ENCODE data around the gene PSMD2.

The PSMD2 gene

DNA sequence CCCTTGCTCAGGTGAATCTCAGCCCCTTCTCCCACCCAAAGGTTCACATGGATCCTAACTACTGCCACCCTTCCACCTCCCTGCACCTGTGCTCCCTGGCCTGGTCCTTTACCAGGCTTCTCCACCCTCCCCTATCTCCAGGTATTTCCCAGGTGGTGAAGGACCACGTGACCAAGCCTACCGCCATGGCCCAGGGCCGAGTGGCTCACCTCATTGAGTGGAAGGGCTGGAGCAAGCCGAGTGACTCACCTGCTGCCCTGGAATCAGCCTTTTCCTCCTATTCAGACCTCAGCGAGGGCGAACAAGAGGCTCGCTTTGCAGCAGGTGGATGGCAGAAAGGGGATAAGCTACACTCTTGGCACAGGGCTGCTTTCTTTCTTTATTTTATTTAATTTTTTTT lies 42.9 kb downstream of the PSMD2 start:
- no peaks in the 10 kb centered on the region for H3K27me3 ChIP-seq (ENCODE audit: insufficient read depth, low read length)
- H3K9me3 ChIP-seq (ENCODE audit: low read length), result no peaks in the 10 kb centered on the region

DNA sequence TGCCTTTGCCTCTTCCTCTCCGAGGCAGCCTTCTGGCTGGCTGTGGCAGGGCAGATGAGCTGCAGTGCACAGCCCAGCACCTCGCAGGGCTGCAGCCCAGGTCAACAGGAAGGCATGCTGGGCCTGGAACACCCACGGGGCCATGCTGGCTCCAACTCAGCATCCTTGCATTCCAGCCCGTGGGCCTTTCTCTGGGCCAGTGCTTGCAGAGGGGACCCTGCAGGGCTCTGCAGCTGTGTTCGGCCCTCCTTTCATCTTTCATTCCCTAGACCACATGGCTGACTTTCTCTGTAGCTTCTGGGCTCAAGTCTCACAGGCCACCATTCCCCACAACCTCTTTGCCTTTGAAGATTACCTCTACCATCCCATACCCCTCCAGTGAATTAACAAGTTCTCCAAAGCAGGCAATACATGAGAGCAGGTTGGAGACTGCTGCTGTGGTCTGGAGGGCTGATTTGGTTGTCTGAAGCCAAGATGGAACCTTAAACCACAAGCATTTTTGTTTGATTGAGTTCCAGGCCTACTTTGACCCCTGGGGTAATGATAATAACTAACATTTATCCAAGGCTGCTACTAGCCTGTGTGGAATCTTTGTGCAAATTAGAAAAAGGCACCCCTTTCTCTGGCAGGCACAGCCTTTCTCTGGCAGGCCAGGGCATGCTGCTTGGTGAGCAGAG lies 44.3 kb downstream of the PSMD2 start:
- no peak overlapping the region for H2AFZ ChIP-seq (ENCODE audit: low read depth, low read length)
- H3K9me3 ChIP-seq (ENCODE audit: low read length), result no peaks in the 10 kb centered on the region
- no peak overlapping the region for H3K4me3 ChIP-seq (ENCODE audit: low read length)
- H3K36me3 ChIP-seq (ENCODE audit: insufficient read depth, low read length), result peaks cover 32% of the 10 kb centered on the region
- H3K4me1 ChIP-seq (ENCODE audit: insufficient read depth, low read length), result peaks cover 25% of the 10 kb centered on the region
- no peaks in the 10 kb centered on the region for H3K27me3 ChIP-seq (ENCODE audit: insufficient read depth, low read length)

More for the DNA sequence above, 42.9 kb downstream of the PSMD2 start:
- H3K4me3 ChIP-seq (ENCODE audit: low read length), result no peak overlapping the region
- H3K36me3 ChIP-seq (ENCODE audit: insufficient read depth, low read length), result peaks cover 29% of the 10 kb centered on the region
- H3K4me1 ChIP-seq (ENCODE audit: insufficient read depth, low read length), result peaks cover 38% of the 10 kb centered on the region
- H2AFZ ChIP-seq (ENCODE audit: low read depth, low read length), result no peak overlapping the region

DNA sequence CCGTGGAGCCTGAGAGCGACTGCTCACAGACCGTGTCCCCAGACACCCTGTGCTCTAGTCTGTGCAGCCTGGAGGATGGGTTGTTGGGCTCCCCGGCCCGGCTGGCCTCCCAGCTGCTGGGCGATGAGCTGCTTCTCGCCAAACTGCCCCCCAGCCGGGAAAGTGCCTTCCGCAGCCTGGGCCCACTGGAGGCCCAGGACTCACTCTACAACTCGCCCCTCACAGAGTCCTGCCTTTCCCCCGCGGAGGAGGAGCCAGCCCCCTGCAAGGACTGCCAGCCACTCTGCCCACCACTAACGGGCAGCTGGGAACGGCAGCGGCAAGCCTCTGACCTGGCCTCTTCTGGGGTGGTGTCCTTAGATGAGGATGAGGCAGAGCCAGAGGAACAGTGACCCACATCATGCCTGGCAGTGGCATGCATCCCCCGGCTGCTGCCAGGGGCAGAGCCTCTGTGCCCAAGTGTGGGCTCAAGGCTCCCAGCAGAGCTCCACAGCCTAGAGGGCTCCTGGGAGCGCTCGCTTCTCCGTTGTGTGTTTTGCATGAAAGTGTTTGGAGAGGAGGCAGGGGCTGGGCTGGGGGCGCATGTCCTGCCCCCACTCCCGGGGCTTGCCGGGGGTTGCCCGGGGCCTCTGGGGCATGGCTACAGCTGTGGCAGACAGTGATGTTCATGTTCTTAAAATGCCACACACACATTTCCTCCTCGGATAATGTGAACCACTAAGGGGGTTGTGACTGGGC lies 45.7 kb downstream of the PSMD2 start:
- Histone ChIP-seq H3K27me3 (ENCODE audit: insufficient read depth, low read length) (no peaks in the 10 kb centered on the region), H3K36me3 (ENCODE audit: insufficient read depth, low read length) (peaks cover 35% of the 10 kb centered on the region), H3K9me3 (ENCODE audit: low read length) (no peaks in the 10 kb centered on the region), H2AFZ (ENCODE audit: low read depth, low read length) (no peak overlapping the region), H3K4me3 (ENCODE audit: low read length) (no peak overlapping the region), H3K4me1 (ENCODE audit: insufficient read depth, low read length) (peaks cover 13% of the 10 kb centered on the region)

DNA sequence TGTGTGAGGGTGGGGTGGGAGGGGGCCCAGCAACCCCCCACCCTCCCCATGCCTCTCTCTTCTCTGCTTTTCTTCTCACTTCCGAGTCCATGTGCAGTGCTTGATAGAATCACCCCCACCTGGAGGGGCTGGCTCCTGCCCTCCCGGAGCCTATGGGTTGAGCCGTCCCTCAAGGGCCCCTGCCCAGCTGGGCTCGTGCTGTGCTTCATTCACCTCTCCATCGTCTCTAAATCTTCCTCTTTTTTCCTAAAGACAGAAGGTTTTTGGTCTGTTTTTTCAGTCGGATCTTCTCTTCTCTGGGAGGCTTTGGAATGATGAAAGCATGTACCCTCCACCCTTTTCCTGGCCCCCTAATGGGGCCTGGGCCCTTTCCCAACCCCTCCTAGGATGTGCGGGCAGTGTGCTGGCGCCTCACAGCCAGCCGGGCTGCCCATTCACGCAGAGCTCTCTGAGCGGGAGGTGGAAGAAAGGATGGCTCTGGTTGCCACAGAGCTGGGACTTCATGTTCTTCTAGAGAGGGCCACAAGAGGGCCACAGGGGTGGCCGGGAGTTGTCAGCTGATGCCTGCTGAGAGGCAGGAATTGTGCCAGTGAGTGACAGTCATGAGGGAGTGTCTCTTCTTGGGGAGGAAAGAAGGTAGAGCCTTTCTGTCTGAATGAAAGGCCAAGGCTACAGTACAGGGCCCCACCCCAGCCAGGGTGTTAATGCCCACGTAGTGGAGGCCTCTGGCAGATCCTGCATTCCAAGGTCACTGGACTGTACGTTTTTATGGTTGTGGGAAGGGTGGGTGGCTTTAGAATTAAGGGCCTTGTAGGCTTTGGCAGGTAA lies 46.5 kb downstream of the PSMD2 start:
- H3K4me1 ChIP-seq (ENCODE audit: insufficient read depth, low read length), result peaks cover 13% of the 10 kb centered on the region
- peaks cover 37% of the 10 kb centered on the region for H3K36me3 ChIP-seq (ENCODE audit: insufficient read depth, low read length)
- no peak overlapping the region for H2AFZ ChIP-seq (ENCODE audit: low read depth, low read length)
- no peaks in the 10 kb centered on the region for H3K27me3 ChIP-seq (ENCODE audit: insufficient read depth, low read length)
- no peaks in the 10 kb centered on the region for H3K9me3 ChIP-seq (ENCODE audit: low read length)
- no peak overlapping the region for H3K4me3 ChIP-seq (ENCODE audit: low read length)

DNA sequence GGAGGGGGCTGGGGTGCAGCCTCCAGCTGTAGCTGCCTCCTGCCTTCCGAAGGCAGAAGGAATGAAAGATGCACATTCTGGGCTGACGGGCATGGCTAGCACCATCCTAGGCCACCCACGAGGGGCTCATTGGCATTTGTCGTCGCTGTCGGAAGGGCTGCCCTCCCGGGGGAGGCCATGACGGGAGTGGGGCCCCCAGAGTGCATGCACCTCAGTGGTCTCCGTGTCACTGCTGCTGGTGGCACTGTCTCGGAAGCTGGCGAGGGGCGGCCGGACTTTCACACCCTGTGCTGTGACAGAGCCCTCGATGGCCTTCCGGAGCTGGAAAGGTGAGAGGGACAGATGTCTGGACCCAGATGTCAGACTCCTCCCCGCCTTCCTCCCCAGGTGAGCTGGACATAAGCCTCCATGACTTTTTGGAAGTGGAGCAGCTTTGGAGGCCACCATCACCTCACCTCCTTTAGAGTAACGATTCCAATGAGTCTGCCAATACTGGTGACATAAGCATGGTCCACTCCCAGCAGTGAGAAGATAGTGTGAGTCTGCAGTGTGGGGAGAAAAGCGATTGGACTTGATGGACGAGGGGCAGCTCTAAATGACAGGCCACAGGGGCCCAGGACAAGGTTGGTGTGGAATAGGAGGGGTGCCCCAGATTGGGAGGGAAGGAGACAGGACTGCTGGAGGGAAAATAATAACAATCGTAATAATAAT lies 47.6 kb downstream of the PSMD2 start:
- Histone ChIP-seq H3K27me3 (ENCODE audit: insufficient read depth, low read length) (no peaks in the 10 kb centered on the region), H3K4me3 (ENCODE audit: low read length) (no peak overlapping the region), H3K36me3 (ENCODE audit: insufficient read depth, low read length) (peaks cover 44% of the 10 kb centered on the region), H3K4me1 (ENCODE audit: insufficient read depth, low read length) (peaks cover 13% of the 10 kb centered on the region), H3K9me3 (ENCODE audit: low read length) (no peaks in the 10 kb centered on the region), H2AFZ (ENCODE audit: low read depth, low read length) (no peak overlapping the region)

DNA sequence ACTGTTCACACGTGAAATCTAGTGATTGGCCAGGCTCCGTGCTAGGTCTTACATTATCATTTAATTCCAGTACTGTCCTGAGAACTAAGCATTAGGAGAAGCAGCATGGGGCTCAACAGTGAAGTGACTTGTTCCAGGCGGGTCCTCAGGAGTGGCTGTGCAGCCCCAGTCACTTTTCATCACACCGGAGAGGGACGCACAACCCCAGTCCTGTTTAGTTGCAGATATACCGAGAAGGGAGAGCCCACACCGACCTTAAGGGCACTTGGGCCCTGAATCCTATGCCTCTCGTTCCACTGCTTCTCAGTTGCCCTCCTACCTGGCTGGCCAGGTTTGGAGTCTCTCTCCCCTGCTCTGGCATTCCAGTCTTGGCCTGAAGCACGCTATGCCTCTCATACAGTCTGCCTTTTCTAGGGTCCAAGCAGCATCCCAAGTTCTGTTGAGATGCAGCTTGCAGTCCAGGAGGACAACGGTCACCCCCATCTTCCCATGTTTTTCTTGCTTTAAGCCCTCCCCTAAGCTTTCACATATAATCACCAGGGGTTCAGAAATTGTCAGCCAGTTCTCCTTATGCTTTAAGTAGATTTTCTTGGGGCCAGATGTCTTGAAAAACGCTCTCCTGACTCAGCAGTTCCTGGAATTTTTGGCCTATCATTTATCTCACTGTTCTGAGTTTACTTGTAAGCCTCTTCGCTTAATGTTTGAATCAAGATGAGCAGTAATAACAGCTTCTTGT lies 48.4 kb downstream of the PSMD2 start:
- Histone ChIP-seq H3K4me3 (ENCODE audit: low read length) (no peak overlapping the region), H3K4me1 (ENCODE audit: insufficient read depth, low read length) (peaks cover 13% of the 10 kb centered on the region), H3K27me3 (ENCODE audit: insufficient read depth, low read length) (no peaks in the 10 kb centered on the region), H3K36me3 (ENCODE audit: insufficient read depth, low read length) (peaks cover 50% of the 10 kb centered on the region), H3K9me3 (ENCODE audit: low read length) (no peaks in the 10 kb centered on the region), H2AFZ (ENCODE audit: low read depth, low read length) (no peak overlapping the region)

DNA sequence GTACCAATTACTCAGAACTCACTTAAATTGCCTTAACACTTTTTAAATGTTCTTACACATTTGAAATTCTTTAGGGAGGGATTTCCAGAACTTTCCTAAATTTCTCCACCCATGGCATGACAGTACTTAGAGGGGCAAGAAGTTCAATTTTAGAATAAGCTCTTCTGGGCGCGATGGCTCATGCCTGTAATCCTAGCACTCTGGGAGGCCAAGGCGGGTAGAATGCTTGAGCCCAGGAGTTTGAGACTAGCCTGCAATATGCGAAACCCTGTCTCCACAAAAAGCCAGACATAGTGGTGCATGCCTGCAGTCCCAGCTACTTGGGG lies 49.0 kb downstream of the PSMD2 start:
- peaks cover 50% of the 10 kb centered on the region for H3K36me3 ChIP-seq (ENCODE audit: insufficient read depth, low read length)
- no peak overlapping the region for H3K4me3 ChIP-seq (ENCODE audit: low read length)
- peaks cover 13% of the 10 kb centered on the region for H3K4me1 ChIP-seq (ENCODE audit: insufficient read depth, low read length)
- H3K27me3 ChIP-seq (ENCODE audit: insufficient read depth, low read length), result no peaks in the 10 kb centered on the region
- no peak overlapping the region for H2AFZ ChIP-seq (ENCODE audit: low read depth, low read length)
- H3K9me3 ChIP-seq (ENCODE audit: low read length), result no peaks in the 10 kb centered on the region

DNA sequence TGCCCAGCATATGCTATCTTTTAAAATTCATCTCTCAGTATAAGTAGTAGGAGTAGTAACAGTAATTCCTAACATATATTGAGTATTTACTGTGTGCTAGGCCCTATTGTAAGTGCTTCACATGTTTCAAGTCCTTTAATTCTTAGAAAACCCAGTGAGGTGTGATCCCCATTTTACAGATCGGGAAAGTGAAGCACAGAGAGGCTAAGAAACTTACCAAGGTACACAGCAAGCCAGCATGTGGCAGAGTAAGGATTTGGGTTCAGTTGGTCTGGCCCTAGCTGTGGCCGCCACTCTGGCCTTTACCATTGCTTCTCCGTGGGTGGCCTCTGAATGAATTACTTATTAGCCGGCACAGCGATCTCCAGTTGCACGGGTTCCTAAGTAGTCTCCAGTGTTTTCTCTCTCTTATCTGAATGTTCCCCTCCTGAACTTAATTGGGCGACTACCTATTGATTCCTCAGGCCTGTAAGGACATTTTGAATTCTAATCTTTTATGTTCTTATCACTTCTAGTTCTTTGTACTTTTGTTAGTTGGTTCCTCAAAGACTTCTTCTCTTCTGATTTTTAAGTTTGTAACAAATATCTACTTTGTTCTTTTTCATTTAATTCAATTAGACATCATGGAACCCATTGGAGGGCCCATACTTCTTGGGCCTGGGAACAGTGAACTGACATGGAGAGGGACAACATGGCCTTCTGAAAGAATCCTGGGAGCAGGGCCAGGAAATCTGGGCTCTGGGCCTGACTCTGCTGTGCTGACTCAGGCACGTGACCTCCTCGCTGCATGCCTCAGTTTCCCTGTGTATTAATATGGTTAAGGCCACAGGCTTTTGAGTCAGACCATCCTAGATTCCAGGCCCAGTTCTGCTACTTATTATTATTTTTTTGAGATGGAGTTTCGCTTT lies 50.8 kb downstream of the PSMD2 start:
- no peak overlapping the region for H2AFZ ChIP-seq (ENCODE audit: low read depth, low read length)
- no peaks in the 10 kb centered on the region for H3K9me3 ChIP-seq (ENCODE audit: low read length)
- no peaks in the 10 kb centered on the region for H3K27me3 ChIP-seq (ENCODE audit: insufficient read depth, low read length)
- H3K4me3 ChIP-seq (ENCODE audit: low read length), result no peak overlapping the region
- H3K4me1 ChIP-seq (ENCODE audit: insufficient read depth, low read length), result peaks cover 10% of the 10 kb centered on the region
- H3K36me3 ChIP-seq (ENCODE audit: insufficient read depth, low read length), result peaks cover 56% of the 10 kb centered on the region

DNA sequence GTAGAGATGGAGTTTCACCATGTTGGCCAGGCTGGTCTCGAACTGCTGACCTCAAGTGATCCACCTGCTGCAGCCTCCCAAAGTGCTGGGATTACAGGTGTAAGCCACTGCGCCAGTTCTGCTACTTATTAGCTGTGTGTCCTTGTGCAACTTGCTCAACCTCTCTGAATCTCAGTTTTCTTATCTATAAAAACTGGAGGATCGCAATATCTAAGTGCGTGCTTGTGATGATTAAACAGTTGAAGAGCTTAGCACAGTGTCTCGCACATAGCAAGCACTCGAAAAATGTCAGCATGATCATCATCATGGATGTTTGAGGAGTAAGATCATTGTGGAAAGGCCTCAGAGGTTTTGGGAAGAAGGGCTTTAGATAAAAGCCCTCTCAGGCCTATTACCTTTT lies 51.6 kb downstream of the PSMD2 start:
- H3K36me3 ChIP-seq (ENCODE audit: insufficient read depth, low read length), result peaks cover 63% of the 10 kb centered on the region

DNA sequence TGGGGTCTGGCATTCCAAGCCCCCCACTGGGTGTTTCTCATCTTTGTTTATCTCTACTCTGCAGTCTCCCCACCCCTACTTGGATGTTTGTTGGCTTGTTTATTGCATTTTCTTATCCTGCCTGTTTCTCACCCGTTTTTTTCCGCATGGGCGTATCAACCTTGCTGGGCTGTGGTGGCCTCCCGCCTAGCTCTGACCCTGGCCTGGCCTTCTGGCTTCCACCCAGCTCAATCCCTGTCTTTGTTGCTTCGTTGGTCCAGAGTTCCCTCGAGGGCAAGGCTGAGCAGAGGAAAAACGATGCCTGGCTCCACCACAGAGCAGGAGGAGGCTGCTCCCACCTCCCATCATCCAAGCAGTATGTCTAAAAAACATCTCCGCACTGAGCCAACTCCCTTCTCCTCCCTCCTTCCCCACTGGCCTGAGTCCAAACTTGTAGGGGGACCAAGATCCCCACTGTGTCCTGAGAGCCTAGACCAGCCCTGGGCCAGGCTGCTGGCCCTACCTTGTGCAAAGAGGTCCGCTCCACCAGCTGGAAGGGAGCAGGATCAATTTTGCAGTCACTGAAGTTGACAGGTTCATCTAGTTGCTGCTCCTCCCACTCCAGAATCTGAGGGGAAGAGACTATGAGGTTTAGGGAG lies 52.6 kb downstream of the PSMD2 start:
- Histone ChIP-seq H3K27me3 (ENCODE audit: insufficient read depth, low read length) (no peaks in the 10 kb centered on the region), H2AFZ (ENCODE audit: low read depth, low read length) (no peak overlapping the region), H3K4me1 (ENCODE audit: insufficient read depth, low read length) (no peaks in the 10 kb centered on the region), H3K36me3 (ENCODE audit: insufficient read depth, low read length) (peaks cover 64% of the 10 kb centered on the region), H3K4me3 (ENCODE audit: low read length) (no peak overlapping the region), H3K9me3 (ENCODE audit: low read length) (no peaks in the 10 kb centered on the region)

More for the DNA sequence above, 51.6 kb downstream of the PSMD2 start:
- Histone ChIP-seq H3K4me1 (ENCODE audit: insufficient read depth, low read length) (peaks cover 4% of the 10 kb centered on the region), H3K9me3 (ENCODE audit: low read length) (no peaks in the 10 kb centered on the region), H3K27me3 (ENCODE audit: insufficient read depth, low read length) (no peaks in the 10 kb centered on the region), H2AFZ (ENCODE audit: low read depth, low read length) (no peak overlapping the region), H3K4me3 (ENCODE audit: low read length) (no peak overlapping the region)

DNA sequence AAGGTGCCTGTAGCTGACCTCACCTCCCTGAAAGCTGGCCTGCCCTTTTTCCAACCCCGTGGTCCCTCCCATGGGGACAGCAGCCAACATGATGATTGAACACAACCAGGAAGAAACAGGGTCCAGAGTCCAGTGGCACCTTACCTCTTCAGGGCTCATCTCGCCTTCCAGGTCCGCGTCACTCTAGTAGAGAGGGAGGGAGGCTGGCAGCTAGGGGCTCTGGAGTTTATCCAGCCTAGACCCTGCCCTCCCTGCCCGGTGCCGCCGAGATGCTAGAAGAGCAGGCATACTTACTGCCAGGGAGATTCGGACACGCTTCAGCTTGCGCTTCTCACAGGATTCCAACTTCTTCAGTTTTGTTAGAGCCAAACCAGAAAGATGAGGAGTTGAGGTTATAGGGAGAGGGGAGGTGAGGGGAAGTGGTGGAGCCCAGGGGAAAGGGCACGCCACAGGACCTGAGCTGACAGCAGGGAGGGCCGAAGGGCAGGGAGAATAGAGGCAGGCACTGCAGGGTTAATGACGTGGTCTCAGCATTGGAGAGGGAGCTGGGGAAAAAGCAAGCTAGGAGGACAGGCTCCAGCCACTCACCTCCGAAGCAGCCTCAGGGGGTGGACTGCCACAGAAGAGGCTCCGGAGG lies 53.2 kb downstream of the PSMD2 start:
- H3K4me3 ChIP-seq (ENCODE audit: low read length), result no peak overlapping the region
- no peaks in the 10 kb centered on the region for H3K27me3 ChIP-seq (ENCODE audit: insufficient read depth, low read length)
- no peak overlapping the region for H2AFZ ChIP-seq (ENCODE audit: low read depth, low read length)
- peaks cover 66% of the 10 kb centered on the region for H3K36me3 ChIP-seq (ENCODE audit: insufficient read depth, low read length)
- H3K4me1 ChIP-seq (ENCODE audit: insufficient read depth, low read length), result no peaks in the 10 kb centered on the region
- no peaks in the 10 kb centered on the region for H3K9me3 ChIP-seq (ENCODE audit: low read length)

All from neuron (in vitro differentiated cells).